CD4-positive, alpha-beta T cell treated with Interleukin-2 at 100 ng/mL for 4 hours (primary cell): ENCODE data around the gene SPTBN4.
"Not testable (repeated sequence)": the region's sequence is repeated elsewhere in the genome, so short reads cannot be mapped to it uniquely, and the experiment has no call there.

Experiments used
- DNase-seq: peaks from one replicate; pipeline ENCODE4 v3.0.0-alpha.2; 2020; ENCODE audit warnings: low spot score

SPTBN4 gene

DNA sequence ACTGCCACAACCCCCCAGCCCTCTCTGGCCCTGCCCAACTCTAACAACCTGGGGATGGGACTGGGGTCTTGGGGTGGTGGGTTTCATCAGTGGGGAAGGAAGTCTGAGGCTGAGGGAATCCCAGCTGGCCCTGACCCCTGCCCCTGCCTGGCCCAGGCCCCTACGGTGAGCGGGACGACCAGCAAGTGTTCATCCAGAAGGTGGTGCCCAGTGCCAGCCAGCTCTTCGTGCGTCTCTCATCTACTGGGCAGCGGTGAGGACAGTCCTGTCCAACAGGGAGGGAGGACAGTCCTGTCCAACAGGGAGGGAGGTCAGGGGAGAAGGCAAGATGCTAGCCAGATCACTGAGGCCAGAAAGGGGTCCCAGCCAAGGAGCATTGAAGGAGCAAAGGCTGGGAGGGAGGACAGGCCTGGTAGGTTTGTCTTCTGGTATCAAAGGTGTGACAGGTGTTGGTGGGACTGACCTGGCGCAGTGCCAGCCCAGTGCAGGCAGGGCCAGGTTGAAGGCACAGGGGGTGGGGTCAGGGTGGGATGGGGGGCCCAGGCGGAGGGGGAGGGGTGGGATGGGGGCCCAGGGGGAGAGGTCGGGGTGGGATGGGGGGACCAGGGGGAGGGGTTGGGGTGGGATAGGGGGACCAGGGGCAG is 122.2 kb downstream of the SPTBN4 start:
- no peak for DNase-seq

DNA sequence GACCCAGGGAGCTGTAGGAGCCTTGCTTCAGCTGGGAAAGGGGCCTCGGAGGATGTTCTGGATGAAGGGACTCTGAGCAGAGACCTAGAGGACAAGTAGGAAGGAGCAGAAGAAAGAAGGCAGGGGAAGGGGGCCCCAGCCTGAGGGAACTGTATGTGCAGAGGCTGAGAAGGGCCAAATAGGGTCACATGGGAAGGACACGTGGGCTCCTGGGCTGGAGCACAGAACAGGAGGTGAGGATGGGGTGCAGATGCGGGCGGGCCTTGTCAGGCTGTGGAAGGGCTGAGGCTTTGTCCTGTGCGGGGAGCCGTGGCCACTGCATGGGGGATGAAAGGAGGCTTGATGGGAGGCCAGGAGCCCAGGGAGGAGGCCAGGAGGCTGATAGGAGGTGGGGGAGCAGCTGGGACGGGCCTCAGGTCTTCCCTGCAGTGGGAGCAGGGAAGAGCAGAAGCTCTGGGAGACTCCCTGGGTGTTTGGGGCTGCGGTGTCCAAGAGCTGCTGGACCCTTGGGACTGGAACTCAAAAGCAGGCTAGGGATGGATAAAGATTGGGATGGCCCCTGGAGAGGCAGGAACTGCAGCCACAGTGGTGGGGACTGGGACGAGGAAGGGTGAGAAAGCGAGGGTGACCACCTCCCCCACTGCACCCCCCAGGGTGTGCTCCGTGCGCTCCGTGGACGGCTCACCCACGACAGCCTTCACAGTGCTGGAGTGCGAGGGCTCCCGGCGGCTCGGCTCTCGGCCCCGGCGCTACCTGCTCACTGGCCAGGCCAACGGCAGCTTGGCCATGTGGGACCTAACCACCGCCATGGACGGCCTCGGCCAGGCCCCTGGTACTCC is 123.0 kb downstream of the SPTBN4 start:
- no peak for DNase-seq

DNA sequence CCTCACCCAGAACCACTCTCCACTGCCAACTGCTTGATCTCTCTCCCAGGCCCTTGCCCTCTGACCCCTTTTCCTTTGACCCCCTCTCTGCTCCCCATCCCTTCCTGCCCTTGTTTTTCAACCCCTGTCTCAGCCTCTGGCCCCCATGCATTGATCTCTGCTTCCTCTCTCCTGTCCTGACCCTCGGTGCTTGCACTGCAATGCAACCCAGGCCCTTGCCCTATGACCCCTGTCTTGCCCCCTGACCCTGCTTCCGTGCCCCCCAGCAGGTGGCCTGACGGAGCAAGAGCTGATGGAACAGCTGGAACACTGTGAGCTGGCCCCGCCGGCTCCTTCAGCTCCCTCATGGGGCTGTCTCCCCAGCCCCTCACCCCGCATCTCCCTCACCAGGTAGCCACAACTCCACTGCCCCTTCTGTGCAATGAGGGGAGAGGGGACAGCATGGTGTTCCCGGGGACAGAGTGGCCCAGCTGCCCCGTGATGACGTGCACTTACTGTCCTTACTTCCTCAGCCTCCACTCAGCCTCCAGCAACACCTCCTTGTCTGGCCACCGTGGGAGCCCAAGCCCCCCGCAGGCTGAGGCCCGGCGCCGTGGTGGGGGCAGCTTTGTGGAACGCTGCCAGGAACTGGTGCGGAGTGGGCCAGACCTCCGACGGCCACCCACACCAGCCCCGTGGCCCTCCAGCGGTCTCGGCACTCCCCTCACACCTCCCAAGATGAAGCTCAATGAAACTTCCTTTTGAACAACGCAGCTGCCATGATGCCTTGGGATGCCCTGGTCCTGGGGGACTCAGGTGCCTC is 123.9 kb downstream of the SPTBN4 start:
- DNase-seq = no peak

DNA sequence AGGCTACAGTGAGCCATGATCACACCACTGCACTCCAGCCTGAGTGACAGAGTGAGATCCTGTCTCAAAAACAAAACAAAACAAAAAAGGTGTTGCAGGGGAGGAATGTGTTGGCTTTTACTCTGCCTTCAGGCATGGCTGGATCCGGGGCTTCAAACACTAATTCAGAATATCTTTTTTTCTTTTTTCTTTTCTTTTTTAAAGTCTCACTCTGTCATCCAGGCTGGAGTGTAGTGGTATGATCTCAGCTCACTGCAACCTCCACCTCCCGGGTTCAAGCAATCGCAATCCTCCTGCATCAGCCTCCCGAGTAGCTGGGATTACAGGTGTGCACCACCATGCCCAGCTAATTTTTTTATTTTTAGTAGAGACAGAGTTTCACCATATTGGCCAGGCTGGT is 124.9 kb downstream of the SPTBN4 start:
- not testable (repeated sequence) for DNase-seq

DNA sequence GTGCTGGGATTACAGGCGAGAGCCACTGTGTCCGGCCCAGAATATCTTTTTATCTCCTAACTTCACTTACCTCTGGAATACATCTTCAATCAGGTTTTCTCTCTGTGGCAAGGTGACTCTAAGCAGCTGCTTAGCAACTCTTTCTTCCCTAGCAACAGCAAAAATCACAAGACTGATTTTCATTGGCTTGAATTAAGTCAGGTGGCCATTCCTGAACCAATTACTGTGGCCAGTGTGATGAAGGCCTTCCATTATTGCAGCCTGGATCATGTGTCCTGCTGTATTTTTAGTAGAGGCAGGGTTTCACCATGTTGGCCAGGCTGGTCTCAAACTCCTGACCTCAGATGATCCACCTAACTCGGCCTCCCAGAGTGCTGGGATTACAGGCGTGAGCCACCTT is 125.4 kb downstream of the SPTBN4 start:
- DNase-seq = peak; percentile 35

DNA sequence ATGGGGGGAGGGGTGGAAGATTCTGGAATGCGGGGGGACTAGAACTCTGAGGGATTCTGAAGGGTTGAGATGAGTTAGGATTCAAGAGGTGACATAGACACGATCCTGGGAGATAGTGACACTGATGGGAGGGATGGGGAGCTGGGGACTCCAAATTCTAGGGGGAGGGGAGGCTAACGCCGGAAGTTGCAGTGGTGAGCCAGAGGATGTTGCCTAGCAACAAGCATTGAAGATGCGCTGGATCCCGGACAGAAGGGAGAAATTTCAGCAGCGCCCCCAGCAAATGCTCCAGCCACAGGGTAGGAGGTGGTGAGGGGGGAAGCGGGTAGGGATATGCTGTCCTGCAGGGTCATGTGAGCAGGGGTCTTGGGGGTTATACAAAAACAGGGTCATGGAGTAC is 127.5 kb downstream of the SPTBN4 start:
- no peak for DNase-seq

DNA sequence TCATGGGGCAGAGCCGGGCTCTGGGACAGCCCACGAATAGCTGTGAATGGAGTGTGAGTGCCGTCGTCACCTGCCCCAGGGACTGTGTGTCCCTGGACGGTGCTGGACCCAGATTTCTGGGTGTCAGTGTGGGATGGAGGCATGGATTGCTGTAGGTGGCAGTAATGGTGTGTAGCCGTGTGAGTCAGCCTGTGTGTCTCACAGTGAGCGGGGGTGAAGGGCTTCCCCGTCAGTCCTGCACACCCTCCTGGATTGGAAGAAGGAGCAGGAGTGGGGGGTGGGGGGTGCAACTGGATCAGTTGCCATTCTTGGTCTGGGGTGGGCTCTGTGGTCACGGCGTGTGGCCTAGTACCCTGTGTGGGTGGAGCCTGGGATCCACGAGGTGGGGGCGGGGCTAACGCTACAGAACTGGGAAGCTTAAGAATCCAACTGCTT is 127.9 kb downstream of the SPTBN4 start:
- no peak for DNase-seq

DNA sequence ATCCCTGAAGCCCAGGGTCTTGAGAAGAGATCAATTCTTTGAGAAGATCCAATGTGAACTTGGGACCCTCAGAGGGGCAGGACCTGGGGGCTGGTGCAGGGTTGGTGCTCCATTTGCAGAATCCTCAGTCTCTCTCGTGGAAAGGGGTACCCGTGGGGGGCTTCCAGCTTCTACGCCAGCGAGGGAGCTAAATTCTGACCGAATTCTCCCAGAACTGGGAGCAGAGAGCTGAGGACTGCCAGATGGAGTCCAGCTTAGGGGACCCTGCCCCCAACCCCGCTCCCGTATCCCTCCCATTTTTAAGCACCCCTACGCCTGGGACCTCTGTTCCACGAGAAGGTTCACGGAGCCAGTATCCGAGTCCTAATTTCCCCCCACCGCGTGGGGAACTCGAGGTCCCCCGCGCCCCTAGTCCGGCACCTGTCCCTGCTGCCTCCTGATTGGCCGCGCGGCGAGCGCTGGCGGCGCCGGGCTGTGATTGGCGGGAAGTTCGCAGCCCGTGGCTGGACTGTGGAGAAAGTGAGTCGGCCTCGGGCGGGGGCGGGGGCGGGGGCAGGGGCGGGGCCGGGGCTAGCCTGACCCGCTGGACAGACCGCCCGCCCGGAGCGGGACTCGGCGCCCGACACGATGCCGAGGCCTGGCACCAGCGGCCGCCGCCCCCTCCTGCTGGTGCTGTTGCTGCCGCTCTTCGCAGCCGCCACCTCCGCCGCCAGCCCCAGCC is 130.0 kb downstream of the SPTBN4 start:
- no peak for DNase-seq

DNA sequence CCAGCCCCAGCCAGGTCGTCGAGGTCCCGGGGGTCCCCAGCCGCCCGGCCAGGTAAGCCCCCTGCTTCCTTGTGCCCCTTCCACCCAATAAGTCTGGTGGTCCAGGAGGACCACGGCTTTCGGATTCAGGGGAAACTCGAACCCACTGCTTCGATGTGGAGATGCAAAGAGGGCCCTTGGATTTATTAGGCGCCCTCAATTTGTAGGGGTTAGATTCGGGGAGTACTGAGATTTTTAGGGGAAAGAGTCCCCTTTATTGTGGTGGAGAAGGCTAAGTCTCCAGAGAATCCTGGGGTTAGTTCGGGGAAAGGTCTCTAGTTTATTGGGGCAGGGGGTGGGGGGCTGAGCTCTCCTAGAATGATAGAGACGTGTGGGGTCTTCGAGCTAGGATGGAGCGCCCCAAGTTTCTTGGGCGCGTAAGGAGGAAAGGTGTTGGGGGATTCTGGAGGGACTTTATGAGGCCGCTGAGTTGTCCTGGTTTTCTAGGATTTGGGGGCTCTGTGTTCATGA is 130.6 kb downstream of the SPTBN4 start:
- no peak for DNase-seq

DNA sequence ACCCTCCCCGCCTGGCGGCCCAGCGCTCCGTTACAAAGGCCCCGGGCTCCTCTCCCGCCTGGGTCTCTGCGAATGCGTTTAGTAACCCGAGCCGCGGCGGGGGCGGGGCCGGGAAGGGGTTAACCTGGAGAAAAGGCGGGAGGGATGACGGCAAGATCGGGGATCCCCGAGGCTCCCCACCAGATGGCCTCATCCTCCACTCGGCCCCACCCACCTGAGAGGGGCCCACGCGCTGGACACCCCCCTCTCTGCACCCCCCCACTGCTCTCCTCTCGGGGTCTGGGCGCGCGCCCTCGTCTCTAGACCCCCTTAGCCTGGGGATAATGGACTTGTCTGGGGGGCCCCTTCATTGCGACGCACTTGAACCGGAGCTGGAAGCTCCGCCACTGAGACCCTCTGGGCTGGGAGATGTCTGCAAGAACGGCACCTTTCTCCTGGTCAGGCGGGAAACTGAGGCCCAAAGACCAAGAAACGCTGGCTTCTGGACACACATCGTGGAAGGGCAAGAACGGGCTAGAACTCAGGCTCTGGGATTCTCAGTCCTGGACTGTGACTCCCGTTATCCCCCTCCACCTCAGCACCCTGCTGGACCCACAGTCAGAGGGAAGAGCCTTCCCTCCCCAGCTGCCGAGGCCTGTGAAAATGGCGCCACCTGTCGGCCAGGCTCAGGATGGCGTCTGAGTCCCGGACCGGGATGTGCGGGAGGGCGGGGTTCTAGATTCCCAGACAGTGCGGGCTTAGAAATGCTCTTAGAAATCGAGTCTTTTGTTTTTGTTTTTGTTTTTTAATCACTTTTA is 131.5 kb downstream of the SPTBN4 start:
- peak; percentile 82 for DNase-seq

DNA sequence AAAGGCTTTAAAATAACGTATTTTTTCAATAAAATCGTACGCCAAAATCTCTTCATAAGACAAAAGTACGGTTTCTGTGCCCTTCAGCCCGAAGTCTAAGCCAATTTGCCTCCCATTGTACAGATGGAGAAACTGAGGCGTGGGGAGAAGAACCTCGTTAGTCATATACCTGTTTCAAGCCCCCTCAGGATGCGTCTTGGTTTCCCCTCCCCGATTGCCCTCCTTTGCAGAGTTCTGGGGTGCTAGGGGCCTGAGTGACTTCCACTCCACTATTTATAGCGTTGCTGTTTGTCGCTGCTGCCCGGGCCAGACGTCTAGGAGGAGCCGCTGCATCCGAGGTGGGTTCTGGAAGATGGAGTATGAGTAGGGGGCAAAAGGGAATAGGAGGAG is 132.1 kb downstream of the SPTBN4 start:
- DNase-seq = no peak

DNA sequence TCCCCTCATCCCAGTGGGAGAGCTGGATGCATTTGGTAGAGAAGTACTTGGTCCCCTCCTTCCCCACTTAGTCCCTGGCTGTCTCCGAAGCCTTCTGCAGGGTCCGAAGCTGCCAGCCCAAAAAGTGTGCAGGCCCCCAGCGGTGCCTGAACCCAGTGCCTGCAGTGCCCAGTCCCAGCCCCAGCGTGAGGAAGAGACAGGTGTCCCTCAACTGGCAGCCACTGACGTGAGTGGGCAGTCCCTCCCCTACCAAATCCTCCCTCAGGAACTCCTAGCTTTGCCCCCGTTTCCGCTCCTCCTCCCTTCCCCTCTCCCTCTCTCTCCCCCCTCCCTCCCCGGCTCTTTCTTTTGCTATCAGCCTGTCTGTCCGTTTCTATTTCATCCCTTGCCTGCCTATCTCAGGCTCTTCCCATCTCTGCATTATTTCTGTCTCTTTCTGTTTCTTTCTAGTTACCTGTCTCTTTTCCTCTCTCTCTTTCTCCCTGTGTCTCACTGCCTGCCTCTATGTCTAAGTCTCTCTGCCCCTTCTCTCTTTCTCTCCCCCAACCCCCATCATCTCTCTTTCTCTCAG is 132.6 kb downstream of the SPTBN4 start:
- no peak for DNase-seq

DNA sequence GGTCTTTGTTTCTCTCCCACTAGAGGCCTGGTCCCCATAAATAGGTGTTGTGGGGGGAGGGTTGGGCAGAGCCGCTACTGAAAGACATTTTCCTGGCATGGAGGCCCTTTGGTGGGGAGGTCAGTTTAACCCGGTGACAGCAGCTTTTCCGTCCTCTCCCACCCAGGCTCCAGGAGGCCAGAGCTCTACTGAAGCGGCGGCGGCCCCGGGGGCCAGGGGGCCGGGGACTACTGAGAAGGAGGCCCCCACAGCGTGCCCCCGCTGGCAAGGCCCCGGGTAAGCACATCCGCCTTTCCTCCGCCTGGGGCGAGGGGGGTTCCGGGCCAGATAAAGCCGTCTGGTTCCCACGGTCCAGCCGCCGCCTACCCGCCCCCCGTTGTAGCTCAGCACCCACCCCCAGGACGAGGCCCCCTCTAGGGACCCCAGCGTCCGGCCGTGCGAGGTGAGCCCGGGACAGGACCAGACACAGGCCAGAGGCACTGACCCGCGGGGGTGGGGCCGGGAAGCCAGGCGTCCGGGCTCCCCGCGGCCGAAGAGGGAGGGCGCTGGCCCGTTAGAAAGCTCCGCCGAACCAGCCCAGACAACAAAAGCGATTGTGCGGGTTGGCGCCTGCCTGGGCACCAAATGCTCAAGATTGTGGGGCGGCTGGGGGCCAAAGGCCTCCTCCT is 133.2 kb downstream of the SPTBN4 start:
- no peak for DNase-seq

DNA sequence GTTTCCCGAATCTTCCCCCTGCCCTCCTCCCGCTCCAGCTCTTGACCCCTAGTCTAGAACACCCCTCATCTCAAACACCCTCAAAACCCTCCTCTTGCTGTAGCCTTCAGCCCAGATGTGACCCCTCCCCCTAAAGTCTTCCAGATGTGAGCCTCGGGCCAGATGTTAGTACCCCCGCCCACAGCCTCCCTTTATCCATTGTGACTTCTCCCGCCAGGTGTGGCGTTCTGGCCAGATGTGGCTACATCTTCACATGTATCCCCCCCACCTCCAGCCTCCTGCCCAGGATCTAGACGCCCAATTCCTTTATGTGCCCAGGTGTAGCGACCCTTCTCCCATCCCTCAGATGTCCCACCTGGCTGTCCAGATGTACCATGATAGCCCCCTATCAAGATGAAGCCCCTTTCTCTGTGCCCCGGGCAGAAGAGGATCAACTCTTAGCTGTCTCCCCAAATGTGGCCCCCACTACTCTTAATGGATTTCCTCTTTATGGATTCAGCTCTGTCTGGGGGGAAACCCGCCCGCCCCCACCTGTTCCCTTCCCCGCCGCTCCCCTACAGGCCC is 133.9 kb downstream of the SPTBN4 start:
- no peak for DNase-seq

DNA sequence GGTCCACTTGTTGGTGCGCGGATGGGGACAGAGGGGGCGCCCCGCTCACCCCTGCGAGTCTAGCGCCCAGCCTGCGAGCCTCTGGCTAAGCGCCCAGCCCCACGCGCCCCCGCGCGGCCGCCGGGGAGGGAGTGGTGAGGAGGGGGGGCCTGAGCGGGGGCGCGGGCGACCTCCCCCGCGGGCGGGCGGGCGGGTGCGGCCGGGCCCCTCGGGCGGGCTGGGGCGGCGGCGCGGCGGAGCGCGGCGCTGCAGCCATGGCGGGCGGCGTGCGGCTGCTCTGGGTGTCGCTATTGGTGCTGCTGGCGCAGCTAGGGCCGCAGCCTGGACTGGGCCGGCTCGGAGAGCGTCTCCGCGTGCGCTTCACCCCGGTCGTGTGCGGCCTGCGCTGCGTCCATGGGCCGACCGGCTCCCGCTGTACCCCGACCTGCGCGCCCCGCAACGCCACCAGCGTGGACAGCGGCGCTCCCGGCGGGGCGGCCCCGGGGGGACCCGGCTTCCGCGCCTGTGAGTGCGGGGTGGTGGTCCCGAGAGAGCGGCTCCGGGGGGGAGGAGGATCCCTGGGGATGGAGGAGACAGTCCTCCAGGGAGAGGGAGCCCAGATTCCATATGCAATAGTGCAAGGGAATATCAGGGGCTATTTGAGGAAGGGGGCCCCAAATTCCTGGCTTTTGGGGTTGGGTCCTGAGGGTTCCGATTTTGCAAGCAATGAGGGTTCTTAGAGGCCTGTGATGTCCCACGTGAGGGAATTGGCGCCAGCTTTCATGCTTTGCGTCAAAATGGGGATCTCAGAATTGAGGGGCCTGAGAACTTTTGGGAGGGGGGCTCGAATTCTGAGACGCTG is 134.6 kb downstream of the SPTBN4 start, which contains the start of gene LTBP4:
LTBP4 (plus strand) TSS at position 236 of the 841 bp plus-strand sequence; CDS start at position 255, 19 bp downstream.
- peak; percentile 29 for DNase-seq

DNA sequence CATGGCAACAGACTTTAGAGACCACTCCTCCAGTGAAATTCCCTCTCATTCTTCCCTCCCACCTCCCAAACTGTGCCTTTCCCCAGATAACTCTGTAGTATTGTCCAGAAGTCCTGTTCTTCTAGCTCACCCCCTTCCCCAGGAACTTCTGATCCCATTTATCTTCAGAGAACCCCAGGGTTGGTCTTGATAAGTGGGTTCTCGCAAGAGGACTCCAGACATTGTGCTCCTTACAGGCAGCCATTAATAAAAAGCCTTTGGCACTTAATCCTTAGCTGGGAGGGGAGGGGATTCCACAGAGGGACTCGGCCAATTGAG is 136.2 kb downstream of the SPTBN4 start:
- no peak for DNase-seq

DNA sequence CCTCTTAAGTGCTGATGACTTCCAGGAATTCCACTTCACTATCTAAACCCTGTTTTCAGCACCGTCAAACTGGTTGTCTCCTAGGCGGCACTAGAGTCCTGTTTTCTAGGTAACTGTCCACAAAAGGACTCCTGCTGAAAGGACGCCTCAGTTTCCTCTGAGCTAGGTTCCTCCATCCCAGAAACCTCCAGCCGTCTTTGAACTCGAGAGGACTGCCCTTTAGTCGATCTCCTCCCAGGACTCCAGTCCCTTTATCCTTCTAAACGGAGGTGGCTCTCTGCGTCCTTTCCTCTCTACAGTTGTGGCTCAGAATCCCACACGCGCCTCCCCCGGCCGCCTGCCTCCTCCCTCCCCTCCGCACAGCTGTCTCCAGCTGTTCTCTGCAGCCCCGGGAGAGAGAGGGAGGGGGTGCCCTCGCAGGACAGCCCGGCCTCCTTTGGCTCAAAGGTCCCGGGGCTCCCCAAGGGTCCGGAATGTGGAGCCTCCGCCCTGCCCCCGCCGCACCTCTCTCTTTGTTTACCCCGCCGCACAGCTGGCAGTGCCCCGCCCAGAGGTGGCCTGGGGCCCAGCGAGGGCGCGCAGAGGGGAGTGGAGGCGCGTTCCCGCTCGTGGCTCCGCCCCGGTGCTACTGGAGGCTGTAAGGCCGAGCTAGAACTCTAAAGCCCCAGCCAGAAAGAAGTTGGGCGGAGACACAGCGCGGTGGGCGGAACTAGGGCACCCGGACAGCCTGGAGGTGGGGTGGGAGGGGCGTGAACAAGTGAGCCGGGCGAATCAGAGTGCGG is 136.8 kb downstream of the SPTBN4 start:
- DNase-seq = peak; percentile 98

DNA sequence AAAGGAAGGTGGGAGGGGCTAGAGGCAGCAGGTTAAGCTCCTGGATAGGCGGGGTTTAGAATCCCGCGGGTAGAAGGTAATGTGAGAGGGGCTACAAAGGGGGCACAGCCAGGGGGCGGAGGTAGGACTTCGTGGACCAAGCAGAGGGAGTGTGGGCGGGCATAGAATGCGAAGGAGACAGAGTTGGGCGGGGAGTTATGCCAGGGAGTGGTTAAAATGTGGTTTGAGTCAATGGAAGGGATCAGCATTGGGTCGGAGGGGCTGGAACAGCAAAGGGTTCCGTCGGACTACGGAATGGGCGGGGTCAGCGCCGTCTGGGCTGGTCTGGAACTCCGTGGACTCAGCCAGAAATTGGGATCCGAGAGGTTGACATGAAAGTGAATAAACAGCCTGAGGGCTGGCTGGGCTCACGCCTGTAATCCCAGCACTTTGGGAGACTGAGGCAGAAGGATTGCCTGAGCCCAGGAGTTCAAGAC is 137.4 kb downstream of the SPTBN4 start:
- DNase-seq = no peak
